Small intestine (tissue), 7 donors: ENCODE data around the gene DERL3. TPM values are rescaled to one million over a fixed set of nuclear protein-coding genes. Genes with fewer than 3 reads are reported as not detected.
"Not testable (repeated sequence)": the region's sequence is repeated elsewhere in the genome, so short reads cannot be mapped to it uniquely, and the experiment has no call there.

Experiments
- DNase-seq, 2 donors: peaks; one replicate each; pipeline versions ENCODE4 v3.0.0 to v3.0.0-alpha.2; 2013
- FAIRE-seq: peaks from 2 replicates; lab custom pipeline; 2012; peaks lifted over from hg19 to GRCh38; lab: Jason Lieb, UNC
- H3K27ac ChIP-seq, 3 donors: one replicate each; pipeline ENCODE4 v1.5.1; 2013; ENCODE audit warnings: low read length in 2 of 3, mild to moderate bottlenecking in 2 of 3, control low read depth in 1 of 3, inconsistent platforms in 1 of 3, low read depth in 1 of 3, moderate library complexity in 1 of 3
- H3K27me3 ChIP-seq, 3 donors: one replicate each; pipeline ENCODE4 v1.6.1; 2013; ENCODE audit warnings: low read length in 3 of 3, inconsistent platforms in 1 of 3; ENCODE audit not compliant: control insufficient read depth in 3 of 3, insufficient read depth in 3 of 3
- H3K36me3 ChIP-seq, 3 donors: one replicate each; pipeline ENCODE4 v1.6.1; 2013; ENCODE audit warnings: low read length in 3 of 3, inconsistent platforms in 1 of 3, low read depth in 1 of 3, mild to moderate bottlenecking in 1 of 3, moderate library complexity in 1 of 3; ENCODE audit not compliant: control insufficient read depth in 3 of 3, insufficient read depth in 2 of 3
- H3K4me1 ChIP-seq, 3 donors: one replicate each; pipeline ENCODE4 v1.6.1; 2013; ENCODE audit warnings: low read length in 2 of 3, inconsistent platforms in 1 of 3, low read depth in 1 of 3, mild to moderate bottlenecking in 1 of 3, moderate library complexity in 1 of 3; ENCODE audit not compliant: control insufficient read depth in 3 of 3, insufficient read depth in 2 of 3
- H3K4me3 ChIP-seq, 3 donors: one replicate each; pipeline ENCODE4 v1.5.1; 2013; ENCODE audit warnings: low read length in 3 of 3, control low read depth in 1 of 3, inconsistent platforms in 1 of 3, low read depth in 1 of 3, mild to moderate bottlenecking in 1 of 3, moderate library complexity in 1 of 3
- H3K9me3 ChIP-seq, 2 donors: one replicate each; pipeline ENCODE4 v1.6.1; 2013; ENCODE audit warnings: low read depth in 1 of 2, low read length in 1 of 2; ENCODE audit not compliant: control insufficient read depth in 2 of 2, insufficient read depth in 1 of 2
- WGBS, 3 donors: extraction: QIAGEN DNeasy Blood & Tissue Kit; methylation state at CpG; one replicate each; pipeline ENCODE4 v1.1.7; 2013; 5-methylcytosine and 5-hydroxymethylcytosine counted together
- polyA plus RNA-seq, 4 donors: library from polyadenylated mRNA; stranded (reverse) in 3 of 4; unstranded in 1 of 4; fragments of 200-250 nt in 3 of 4; fragments of 120-200 nt in 1 of 4; gene quantifications; one replicate each; pipeline versions ENCODE4 v1.2.1 to v1.2.3, GENCODE V29; 2013
- donor health status: healthy with polysubstance abuse.
- donor health status: control.
- donor health status: control.
- donor health status: Bipolar disorder and iron deficiency.
- donor health status: healthy.

The DERL3 gene
- polyA plus RNA-seq, 4 donors: 2.0 to 33.0 (median 14.1) TPM

DNA sequence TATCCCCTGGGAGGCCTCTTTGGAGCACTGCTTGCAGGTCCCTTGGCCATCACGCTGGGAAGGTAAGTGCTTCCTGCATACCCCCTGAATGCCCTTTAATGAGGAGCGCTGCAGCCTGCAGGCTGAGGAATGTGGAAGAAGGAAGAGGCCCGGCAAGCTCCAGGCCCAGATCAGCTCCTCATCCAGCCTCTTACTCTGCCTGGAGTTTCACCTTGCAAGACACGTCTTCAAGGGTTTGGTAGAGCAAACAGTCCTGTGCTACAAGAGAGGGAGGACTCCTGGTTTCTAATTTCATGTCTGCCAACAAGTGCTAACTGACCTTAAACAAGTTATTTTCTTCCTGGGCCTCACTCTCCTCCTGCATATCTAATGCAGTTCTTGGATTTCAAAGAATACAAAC lies 29.8 kb upstream of the DERL3 start:
- FAIRE-seq (no peak), DNase-seq (no peak)
- Histone ChIP-seq H3K4me1 (no peaks in the 10 kb centered on the region), H3K27me3 (no peaks in the 10 kb centered on the region), H3K4me3 (no peak overlapping the region), H3K27ac (no peak overlapping the region), H3K9me3 (peaks cover 0 to 5% of the 10 kb centered on the region in 2 donors), H3K36me3 (peaks cover 0 to 31% (median 0%) of the 10 kb centered on the region in 3 donors)
- WGBS, 3 donors: 92 to 95% (median 93%) methylated on average over 4 of the region's 4 CpGs

DNA sequence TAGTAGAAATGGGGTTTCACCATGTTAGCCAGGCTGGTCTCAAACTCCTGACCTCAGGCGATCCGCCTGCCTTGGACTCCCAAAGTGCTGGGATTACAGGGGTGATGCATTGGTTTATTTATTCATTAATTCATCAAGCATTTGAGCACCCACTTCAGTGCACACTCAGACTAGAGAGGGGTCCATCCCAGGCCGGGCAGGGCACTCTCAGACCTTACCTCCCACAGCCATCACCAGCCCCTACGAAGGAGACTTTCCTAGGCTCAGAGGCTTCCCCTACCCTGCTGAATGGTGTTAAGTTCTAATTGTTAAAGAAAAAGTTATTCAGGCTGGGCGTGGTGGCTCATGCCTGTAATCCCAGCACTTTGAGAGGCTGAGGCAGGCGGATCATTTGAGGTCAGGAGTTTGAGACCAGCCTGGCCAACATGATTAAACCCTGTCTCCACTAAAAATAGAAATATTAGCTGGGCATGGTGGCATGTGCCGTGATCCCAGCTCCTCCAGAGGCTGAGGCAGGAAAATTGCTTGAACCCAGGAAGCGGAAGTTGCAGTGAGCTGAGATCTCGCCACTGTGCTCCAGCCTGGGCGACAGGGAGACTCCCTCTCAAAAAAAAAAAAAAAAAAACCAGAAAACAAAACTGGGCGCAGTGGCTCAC lies 25.8 kb upstream of the DERL3 start:
- not testable (repeated sequence) for H3K4me1 ChIP-seq, H3K27ac ChIP-seq, H3K4me3 ChIP-seq, H3K9me3 ChIP-seq, H3K27me3 ChIP-seq, DNase-seq, FAIRE-seq
- peaks cover 0 to 38% (median 0%) of the 10 kb centered on the region in 3 donors for H3K36me3 ChIP-seq
- 70 to 86% (median 71%) methylated on average over 11 of the region's 11 CpGs for WGBS, 3 donors

DNA sequence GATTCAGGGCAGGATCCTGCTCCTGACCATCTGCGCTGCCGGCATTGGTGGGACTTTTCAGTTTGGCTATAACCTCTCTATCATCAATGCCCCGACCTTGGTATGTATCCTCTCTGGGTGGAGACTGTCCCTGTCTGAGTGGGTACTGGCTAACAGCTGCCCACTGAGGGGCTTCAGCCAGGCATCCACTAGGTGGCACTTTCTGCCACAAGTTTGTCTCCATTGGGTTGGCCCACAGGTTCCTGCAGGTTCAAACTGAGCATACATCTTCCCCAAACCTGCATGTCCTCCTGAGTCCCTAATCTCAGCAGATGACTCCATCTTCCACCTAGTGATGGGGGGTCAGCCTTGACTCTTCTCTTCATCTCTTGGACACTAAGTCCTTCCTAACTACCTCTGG lies 23.3 kb upstream of the DERL3 start:
- DNase-seq: peak; percentile 41 to 72
- FAIRE-seq: no peak
- WGBS, 3 donors: 69 to 83% (median 80%) methylated on average over 3 of the region's 3 CpGs

DNA sequence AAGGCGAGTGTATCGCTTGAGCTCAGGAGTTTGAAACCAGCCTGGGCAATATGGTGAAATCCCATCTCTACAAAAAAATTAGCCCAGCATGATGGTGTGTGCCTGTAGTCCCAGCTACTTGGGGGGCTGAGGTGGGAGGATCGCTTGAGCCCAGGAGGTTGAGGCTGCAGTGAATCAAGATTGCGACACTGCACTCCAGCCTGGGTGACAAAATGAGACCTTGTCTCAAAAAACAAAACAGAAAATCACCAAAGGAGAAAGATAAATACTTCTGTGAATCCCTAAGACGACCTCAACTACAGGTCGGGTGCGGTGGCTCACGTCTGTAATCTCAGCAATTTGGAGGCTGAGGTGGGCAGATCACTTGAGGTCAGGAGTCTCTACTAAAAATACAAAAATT lies 21.4 kb upstream of the DERL3 start:
- H3K4me3 ChIP-seq, H3K4me1 ChIP-seq, H3K27ac ChIP-seq, FAIRE-seq, DNase-seq, H3K27me3 ChIP-seq, H3K9me3 ChIP-seq: not testable (repeated sequence)
- WGBS, 3 donors: 92 to 97% (median 92%) methylated on average over 8 of the region's 8 CpGs
- H3K36me3 ChIP-seq: peaks cover 0 to 17% (median 0%) of the 10 kb centered on the region in 3 donors

More for the DNA sequence above, 23.3 kb upstream of the DERL3 start:
- peaks cover 0 to 21% (median 0%) of the 10 kb centered on the region in 3 donors for H3K36me3 ChIP-seq
- no peaks in the 10 kb centered on the region for H3K9me3 ChIP-seq
- H3K4me3 ChIP-seq: no peak overlapping the region
- peaks cover 0 to 9% (median 2%) of the 10 kb centered on the region in 3 donors for H3K4me1 ChIP-seq
- H3K27me3 ChIP-seq: no peaks in the 10 kb centered on the region
- H3K27ac ChIP-seq: no peak overlapping the region

DNA sequence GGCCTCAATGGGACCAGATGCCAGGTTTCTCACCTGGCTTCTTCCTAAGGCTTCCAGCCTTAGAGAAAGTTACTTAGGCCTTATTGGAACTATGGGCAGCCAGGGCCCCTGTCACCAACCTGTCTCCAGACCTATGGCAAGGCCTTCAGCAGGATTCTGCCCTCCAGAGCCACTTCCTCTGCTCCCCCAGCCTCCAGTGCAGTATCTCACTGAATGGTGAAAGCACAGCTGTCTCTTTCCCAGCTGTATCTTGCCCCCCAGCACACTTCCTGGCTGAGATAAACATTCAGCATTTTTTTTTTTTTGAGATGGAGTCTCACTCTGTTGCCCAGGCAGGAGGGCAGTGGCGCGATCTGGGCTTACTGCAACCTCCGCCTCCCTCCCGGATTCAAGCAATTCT lies 20.4 kb upstream of the DERL3 start:
- H3K4me3 ChIP-seq: no peak overlapping the region
- FAIRE-seq: no peak

DNA sequence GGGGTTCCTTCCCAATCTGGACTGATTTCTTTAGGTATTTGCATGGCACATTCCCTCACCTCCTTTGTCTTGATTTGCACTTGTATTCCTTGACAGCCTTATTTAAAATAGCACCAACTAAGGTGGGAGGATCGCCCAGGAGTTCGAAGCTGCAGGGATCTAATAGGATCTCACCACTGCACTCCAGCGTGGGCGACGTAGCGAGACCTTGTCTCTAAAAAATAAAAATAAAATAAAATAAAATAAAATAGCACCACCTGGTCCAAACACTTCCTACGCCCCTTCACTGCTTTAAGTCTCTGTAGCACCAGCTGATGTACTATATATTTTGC lies 19.6 kb upstream of the DERL3 start:
- no peaks in the 10 kb centered on the region for H3K27me3 ChIP-seq
- H3K9me3 ChIP-seq: no peaks in the 10 kb centered on the region
- H3K36me3 ChIP-seq: peaks cover 0 to 9% (median 0%) of the 10 kb centered on the region in 3 donors
- no peak for FAIRE-seq
- peaks cover 0 to 9% (median 2%) of the 10 kb centered on the region in 3 donors for H3K4me1 ChIP-seq
- peak overlapping the region in 2 of 3 donors; percentile 65 to 85 for H3K4me3 ChIP-seq
- H3K27ac ChIP-seq: peak overlapping the region in 2 of 3 donors; percentile 81 to 93
- no peak for DNase-seq
- WGBS, 3 donors: 30 to 64% (median 48%) methylated on average over 7 of the region's 7 CpGs

More for the DNA sequence above, 20.4 kb upstream of the DERL3 start:
- H3K27ac ChIP-seq: no peak overlapping the region
- no peaks in the 10 kb centered on the region for H3K27me3 ChIP-seq
- no peak for DNase-seq
- peaks cover 0 to 9% (median 2%) of the 10 kb centered on the region in 3 donors for H3K4me1 ChIP-seq
- 93 to 99% (median 96%) methylated on average over 4 of the region's 4 CpGs for WGBS, 3 donors
- peaks cover 0 to 14% (median 0%) of the 10 kb centered on the region in 3 donors for H3K36me3 ChIP-seq
- H3K9me3 ChIP-seq: no peaks in the 10 kb centered on the region

DNA sequence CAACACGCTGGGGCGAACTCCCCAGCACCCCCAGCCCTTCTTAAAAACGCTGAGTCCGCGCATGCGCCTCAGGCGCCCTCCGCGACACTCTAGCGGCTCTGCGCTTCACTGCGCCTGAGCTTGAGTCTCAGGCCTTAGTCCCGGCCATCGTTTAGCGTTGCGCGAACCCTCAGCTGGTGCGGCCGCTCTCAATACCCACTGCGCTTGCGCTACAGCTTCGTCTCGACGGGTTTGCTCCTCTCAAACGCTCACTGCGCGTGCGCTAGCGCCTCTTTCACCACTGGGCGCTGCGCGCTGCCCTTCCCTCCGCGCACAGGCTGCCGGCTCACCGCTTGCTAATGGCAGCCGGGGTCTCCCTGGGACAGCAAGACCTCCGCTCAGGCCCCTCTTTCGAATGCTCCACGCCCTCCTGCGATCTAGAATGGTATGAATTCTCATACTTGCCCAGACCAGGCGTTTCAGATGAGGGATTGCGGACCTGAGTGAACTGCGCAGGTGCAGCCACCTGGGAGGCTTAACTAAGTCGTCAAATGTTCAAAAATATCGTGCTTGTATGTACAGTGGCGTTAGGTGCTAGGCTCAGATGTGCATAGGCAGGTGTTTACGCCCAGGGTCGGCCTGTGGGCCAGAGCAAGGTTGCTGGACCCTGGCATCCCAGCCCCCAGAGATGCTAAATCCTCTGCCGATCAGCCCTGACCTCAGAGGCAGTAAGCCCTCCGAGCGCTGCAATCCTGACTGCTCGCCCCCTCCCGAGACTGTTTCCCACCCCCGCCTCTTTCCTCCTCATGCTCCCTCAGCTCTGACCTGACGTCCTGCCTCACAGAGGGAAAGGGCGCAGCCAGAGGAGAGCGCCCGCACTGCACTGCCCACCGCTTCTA lies 19.0 kb upstream of the DERL3 start, which contains the start of gene SLC2A11:
Gene SLC2A11 (plus strand): TSS at position 270 of the 878 bp plus-strand sequence. CDS start 125 bp downstream, at position 395.
- Histone ChIP-seq H3K36me3 (peaks cover 0 to 3% (median 0%) of the 10 kb centered on the region in 3 donors), H3K27ac (peak within 1 kb of the TSS; percentile 72 to 93 (median 81)), H3K4me1 (peaks cover 0 to 9% (median 2%) of the 10 kb centered on the region in 3 donors), H3K9me3 (no peaks in the 10 kb centered on the region), H3K27me3 (no peaks in the 10 kb centered on the region), H3K4me3 (peak within 1 kb of the TSS; percentile 61 to 85 (median 65))
- WGBS, 3 donors: 1% methylated on average over 51 to 60 of the region's 60 CpGs
- FAIRE-seq: no peak
- peak; percentile 99 to 100 for DNase-seq
